ENCODE measurements around the gene IFNAR1. TPM values are rescaled to one million over a fixed set of nuclear protein-coding genes. Genes with fewer than 3 reads are reported as not detected.
"Not testable (repeated sequence)": the region's sequence is repeated elsewhere in the genome, so short reads cannot be mapped to it uniquely, and the experiment has no call there.

Gene IFNAR1
- total and polyA plus RNA-seq, 2 donors (not counting 3 experiments of a cell fraction or from before 2014, with no cell fraction given): 16.2 to 47.8 TPM

DNA sequence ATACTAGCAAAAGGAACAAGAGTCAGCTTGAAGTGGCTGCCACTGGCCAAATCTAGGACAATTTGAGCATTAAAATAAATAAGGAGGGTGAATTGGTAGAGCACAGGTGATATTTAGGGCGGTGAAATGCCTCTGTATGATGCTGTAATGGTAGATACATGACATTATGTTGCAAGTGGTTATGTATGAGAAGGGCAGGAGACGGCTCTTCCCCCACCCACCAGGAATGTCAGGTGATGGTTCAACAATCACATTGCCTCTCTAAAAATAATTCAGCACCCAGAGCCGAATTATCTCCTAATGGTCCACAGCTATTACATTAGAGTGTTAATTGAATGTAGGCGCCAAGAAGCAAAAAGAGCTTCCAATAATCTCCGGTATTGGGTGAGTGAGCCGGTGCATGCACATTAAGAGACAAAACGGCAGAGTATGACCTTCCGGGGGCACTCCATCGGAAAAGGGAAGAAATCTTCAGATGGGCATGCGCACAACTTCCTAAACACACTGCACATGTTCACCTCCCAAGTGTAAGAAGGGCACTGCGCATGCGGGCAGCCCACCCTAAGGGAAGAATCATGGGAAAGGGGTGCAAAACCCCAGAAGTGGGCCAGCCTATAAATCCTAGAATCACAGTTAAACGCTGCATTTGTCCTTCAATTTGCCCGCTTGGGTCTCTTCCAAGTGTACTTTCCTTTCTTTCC is 6.8 kb upstream of the IFNAR1 start:
- dilution Hi-C loops (cut with MboI; ENCODE audit: extremely low pct_ligation_motif_present, low sequenced_read_pairs): no loop called here
- ChIA-PET POLR2A (no interaction called here), CTCF (no interaction called here)

DNA sequence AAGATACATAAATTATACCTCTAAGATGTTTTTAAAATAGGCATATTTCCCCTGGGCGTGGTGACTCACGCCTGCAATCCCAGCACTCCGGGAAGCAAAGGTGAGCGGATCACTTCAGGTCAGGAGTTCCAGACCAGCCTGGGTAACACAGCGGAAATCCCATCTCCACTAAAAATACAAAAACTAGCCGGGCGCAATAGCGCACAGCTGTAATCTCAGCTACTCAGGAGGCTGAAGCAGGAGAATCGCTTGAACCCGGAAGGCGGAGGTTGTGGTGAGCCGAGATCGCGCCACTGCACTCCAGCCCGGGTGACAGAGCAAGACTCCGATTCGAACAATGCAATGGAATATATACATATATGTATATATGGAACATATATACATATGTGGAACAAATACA is 3.8 kb upstream of the IFNAR1 start:
- CTCF ChIA-PET: interaction anchor here (1.1 to 2.8 kb wide), 3 partner anchors 12 to 121 kb away, joined by 3 to 11 read pairs (median 8); no protein-coding TSS in a partner anchor
- H3K27ac ChIP-seq (ENCODE audit: insufficient read depth, low read depth, low read length); H4K20me1 ChIP-seq (replicated peaks; ENCODE audit: control insufficient read depth, extremely low read depth, insufficient read depth, low read length); FAIRE-seq; H3K79me2 ChIP-seq (ENCODE audit: control insufficient read depth, insufficient read depth, low read length); BruUV-seq (replicated peaks); H3K9me1 ChIP-seq (replicated peaks; ENCODE audit: control insufficient read depth, extremely low read depth, insufficient read depth, low read length); DNase-seq (ENCODE audit: low read depth, low spot score); H3K9me3 ChIP-seq (replicated peaks; ENCODE audit: control insufficient read depth, insufficient read depth, low read length); dilution Hi-C loops (cut with MboI; ENCODE audit: extremely low pct_ligation_motif_present, low sequenced_read_pairs); intact Hi-C loops (cut with micrococcal nuclease); H3K4me3 ChIP-seq (replicated peaks in 1 of 3; ENCODE audit: insufficient read depth in 1 of 3, low read depth in 1 of 3, low read length in 3 of 3); H2AFZ ChIP-seq (ENCODE audit: low read depth, low read length); POLR2A ChIA-PET; H3K36me3 ChIP-seq (ENCODE audit: control insufficient read depth in 2 of 2, extremely low read depth in 1 of 2, insufficient read depth in 2 of 2, low read length in 2 of 2); H3K9ac ChIP-seq (replicated peaks; ENCODE audit: extremely low read depth, insufficient read depth, low read length); H3K4me1 ChIP-seq (ENCODE audit: control insufficient read depth, extremely low read depth, insufficient read depth, low read length); H3K4me2 ChIP-seq (ENCODE audit: insufficient read depth, low read length): not testable (repeated sequence)
- H3K27me3 ChIP-seq (ENCODE audit: control insufficient read depth in 2 of 2, insufficient read depth in 2 of 2, low read length in 2 of 2): peaks cover 7 to 16% of the 10 kb centered on the region in 2 experiments

More for the DNA sequence above, 6.8 kb upstream of the IFNAR1 start:
- FAIRE-seq: no peak
- Histone ChIP-seq H4K20me1 (replicated peaks; ENCODE audit: control insufficient read depth, extremely low read depth, insufficient read depth, low read length) (no peaks in the 10 kb centered on the region), H3K4me2 (ENCODE audit: insufficient read depth, low read length) (no peak overlapping the region), H3K4me3 (replicated peaks in 1 of 3; ENCODE audit: insufficient read depth in 1 of 3, low read depth in 1 of 3, low read length in 3 of 3) (no peak overlapping the region), H2AFZ (ENCODE audit: low read depth, low read length) (no peak overlapping the region), H3K9me3 (replicated peaks; ENCODE audit: control insufficient read depth, insufficient read depth, low read length) (no peaks in the 10 kb centered on the region), H3K4me1 (ENCODE audit: control insufficient read depth, extremely low read depth, insufficient read depth, low read length) (no peaks in the 10 kb centered on the region), H3K27me3 (ENCODE audit: control insufficient read depth in 2 of 2, insufficient read depth in 2 of 2, low read length in 2 of 2) (peaks cover 26 to 28% of the 10 kb centered on the region in 2 experiments), H3K36me3 (ENCODE audit: control insufficient read depth in 2 of 2, extremely low read depth in 1 of 2, insufficient read depth in 2 of 2, low read length in 2 of 2) (no peaks in the 10 kb centered on the region), H3K9me1 (replicated peaks; ENCODE audit: control insufficient read depth, extremely low read depth, insufficient read depth, low read length) (no peaks in the 10 kb centered on the region), H3K79me2 (ENCODE audit: control insufficient read depth, insufficient read depth, low read length) (no peaks in the 10 kb centered on the region), H3K9ac (replicated peaks; ENCODE audit: extremely low read depth, insufficient read depth, low read length) (no peak overlapping the region), H3K27ac (ENCODE audit: insufficient read depth, low read depth, low read length) (no peak overlapping the region)
- TF ChIP-seq GATA2 (IDR thresholded peaks at IDR 0.05; ENCODE audit: insufficient read depth, insufficient read length, low read depth, low read length) (no peak), POLR2A (IDR thresholded peaks at IDR 0.05; ENCODE audit: low read depth, low read length) (no peak), MYC (IDR thresholded peaks at IDR 0.05; ENCODE audit: low read depth, low read length) (no peak), FOS (IDR thresholded peaks at IDR 0.05; ENCODE audit: borderline replicate concordance, insufficient read depth, low read length) (no peak)
- TF ChIP-seq, protein P1, sequence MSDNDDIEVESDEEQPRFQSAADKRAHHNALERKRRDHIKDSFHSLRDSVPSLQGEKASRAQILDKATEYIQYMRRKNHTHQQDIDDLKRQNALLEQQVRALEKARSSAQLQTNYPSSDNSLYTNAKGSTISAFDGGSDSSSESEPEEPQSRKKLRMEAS (IDR thresholded peaks at IDR 0.05; ENCODE audit: insufficient read depth, insufficient read length): no peak
- intact Hi-C loops (cut with micrococcal nuclease): no loop called here
- no peak for DNase-seq (ENCODE audit: low read depth, low spot score)
- BruUV-seq (replicated peaks): no TSS peak

DNA sequence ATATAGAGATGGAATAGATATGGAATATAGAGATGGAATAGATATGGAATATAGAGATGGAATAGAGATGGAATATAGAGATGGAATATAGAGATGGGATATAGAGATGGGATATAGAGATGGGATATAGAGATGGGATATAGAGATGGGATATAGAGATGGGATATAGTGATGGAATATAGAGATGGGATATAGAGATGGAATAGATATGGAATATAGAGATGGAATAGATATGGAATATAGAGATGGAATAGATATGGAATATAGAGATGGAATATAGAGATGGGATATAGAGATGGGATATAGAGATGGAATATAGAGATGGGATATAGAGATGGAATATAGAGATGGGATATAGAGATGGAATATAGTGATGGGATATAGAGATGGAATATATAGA is 1.2 kb upstream of the IFNAR1 start:
- Histone ChIP-seq H3K4me1 (ENCODE audit: control insufficient read depth, extremely low read depth, insufficient read depth, low read length) (peaks cover 11% of the 10 kb centered on the region), H3K4me2 (ENCODE audit: insufficient read depth, low read length) (peak overlapping the region; percentile 90), H3K4me3 (replicated peaks in 1 of 3; ENCODE audit: insufficient read depth in 1 of 3, low read depth in 1 of 3, low read length in 3 of 3) (peak overlapping the region in 1 of 3 experiments; percentile 65), H3K79me2 (ENCODE audit: control insufficient read depth, insufficient read depth, low read length) (peaks cover 30% of the 10 kb centered on the region)
- H3K9me3 ChIP-seq (replicated peaks; ENCODE audit: control insufficient read depth, insufficient read depth, low read length); CTCF ChIA-PET; H4K20me1 ChIP-seq (replicated peaks; ENCODE audit: control insufficient read depth, extremely low read depth, insufficient read depth, low read length); BruUV-seq (replicated peaks); FAIRE-seq; POLR2A ChIA-PET; H2AFZ ChIP-seq (ENCODE audit: low read depth, low read length); H3K9ac ChIP-seq (replicated peaks; ENCODE audit: extremely low read depth, insufficient read depth, low read length); H3K27ac ChIP-seq (ENCODE audit: insufficient read depth, low read depth, low read length); H3K27me3 ChIP-seq (ENCODE audit: control insufficient read depth in 2 of 2, insufficient read depth in 2 of 2, low read length in 2 of 2); H3K9me1 ChIP-seq (replicated peaks; ENCODE audit: control insufficient read depth, extremely low read depth, insufficient read depth, low read length); H3K36me3 ChIP-seq (ENCODE audit: control insufficient read depth in 2 of 2, extremely low read depth in 1 of 2, insufficient read depth in 2 of 2, low read length in 2 of 2); DNase-seq (ENCODE audit: low read depth, low spot score); dilution Hi-C loops (cut with MboI; ENCODE audit: extremely low pct_ligation_motif_present, low sequenced_read_pairs): not testable (repeated sequence)
- intact Hi-C loops (cut with micrococcal nuclease): loop anchor here (1.0 to 2.0 kb wide), 2 partner anchors 22 to 91 kb away; no protein-coding TSS in a partner anchor
